GM19099 (cell line): ENCODE data around the gene KNOP1.

Experiments used
- POLR2A ChIP-seq: IDR thresholded peaks from 3 replicates; pipeline ENCODE4 v1.6.1; 2011; ENCODE audit warnings: low read depth; ENCODE audit not compliant: insufficient read length; ENCODE audit errors: extremely low read depth

KNOP1 gene

DNA sequence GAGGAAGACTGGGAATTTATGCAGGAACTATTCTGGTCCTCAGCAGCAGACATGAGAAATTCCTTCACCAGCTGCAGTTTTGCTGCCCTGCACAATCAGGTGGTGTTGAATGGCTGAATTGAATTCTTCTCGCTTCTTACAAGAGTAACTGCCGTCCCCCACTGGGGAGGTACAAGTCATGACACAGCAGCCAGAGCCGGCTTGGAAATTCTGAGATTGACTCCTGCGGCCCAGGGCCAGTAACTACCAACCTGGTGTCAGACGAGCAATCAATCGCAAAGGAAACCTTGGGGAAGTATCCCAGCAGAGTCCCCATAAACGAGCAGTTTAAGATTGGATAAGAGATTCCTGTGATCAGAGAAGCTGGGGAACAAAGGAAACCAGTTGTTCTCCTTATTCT, 30.7 kb downstream of the KNOP1 start:
- TF ChIP-seq POLR2A: no peak

GRCh38 chr16:19685176-19685575, 32.9 kb downstream of the KNOP1 start:
- TF ChIP-seq POLR2A: no peak

DNA sequence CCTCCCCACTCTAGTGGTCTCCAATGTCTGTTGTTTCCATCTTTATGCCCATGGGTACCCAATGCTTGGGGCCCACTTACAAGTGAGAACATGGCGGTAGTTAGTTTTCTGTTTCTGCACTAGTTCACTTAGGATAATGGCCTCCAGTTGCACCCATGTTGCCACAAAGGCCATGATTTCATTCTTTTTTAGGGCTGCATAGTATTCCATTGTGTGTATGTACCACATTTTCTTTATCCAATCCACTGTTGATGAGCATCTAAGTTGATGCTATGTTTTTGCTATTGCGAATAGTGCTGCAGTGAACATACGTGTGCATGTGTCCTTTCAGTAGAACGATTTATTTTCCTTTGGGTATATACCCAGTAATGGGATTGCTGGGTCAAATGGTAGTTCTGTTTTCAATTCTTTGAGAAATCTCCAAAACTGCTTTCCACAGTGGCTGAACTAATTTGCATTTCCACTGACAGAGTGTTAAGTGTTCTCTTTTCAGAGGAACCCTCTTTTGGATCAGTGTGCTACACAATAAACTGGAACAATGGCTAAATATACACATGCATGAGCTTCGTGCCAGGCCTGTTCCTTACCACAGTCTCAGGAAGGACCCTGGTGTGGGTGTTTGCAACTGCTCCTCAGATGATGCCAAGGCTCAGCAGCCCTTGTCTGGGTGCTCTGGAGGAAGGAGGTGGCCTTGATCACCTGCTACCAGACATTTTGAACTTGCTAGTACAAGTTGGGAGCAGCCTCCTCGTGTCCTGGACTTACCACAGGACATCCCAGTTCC, 34.4 kb downstream of the KNOP1 start:
- no peak for TF ChIP-seq POLR2A

DNA sequence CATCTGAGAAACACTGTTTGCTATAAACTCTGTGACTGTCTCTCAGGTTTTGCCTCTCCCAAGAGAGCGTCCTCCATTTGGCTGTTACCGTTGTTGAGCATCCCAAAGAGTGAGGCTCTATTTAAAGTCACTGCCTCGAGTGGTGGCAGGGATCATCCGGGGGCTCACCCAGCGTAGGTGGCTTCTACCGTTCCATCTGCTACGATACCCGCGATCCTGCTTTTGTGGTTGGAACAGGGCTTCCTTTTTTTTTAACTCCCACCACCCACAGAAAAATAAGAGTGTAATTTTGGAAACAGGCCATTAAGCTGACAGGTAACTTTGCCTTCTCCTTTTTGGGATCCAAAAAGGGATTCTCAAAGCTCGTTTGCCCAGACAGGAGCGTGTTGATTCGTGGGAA, 36.4 kb downstream of the KNOP1 start:
- no peak for TF ChIP-seq POLR2A

- no peak for TF ChIP-seq POLR2A
Measured at GRCh38 chr16:19680881-19681340, 37.1 kb downstream of the KNOP1 start.

GRCh38 chr16:19678804-19679203, 39.2 kb downstream of the KNOP1 start:
- no peak for TF ChIP-seq POLR2A

DNA sequence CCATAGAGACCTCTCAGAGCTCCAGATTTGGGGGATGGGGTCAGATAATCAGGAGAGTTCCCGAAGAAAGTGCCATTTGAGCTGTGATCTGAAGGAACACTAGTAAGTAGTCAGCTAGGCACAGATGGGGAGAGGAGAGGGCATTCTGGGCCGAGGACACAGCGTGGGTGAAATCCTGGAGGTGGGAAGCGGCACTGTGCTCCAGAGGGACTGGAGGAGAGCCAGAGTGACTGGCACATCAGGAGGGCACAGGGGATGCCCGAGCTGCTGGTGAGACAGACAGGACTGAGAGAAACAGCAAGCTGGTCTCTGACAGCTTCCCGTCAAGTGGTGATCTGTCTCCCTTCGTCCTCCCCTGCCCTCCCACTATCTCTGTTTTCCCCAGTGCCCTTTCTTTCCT, 40.6 kb downstream of the KNOP1 start:
- TF ChIP-seq POLR2A: no peak

- TF ChIP-seq POLR2A: no peak
Measured at GRCh38 chr16:19674485-19674884, 43.5 kb downstream of the KNOP1 start.

GRCh38 chr16:19672378-19672777, 45.6 kb downstream of the KNOP1 start:
- no peak for TF ChIP-seq POLR2A

- TF ChIP-seq POLR2A: no peak
Measured at GRCh38 chr16:19666477-19666876, 51.5 kb downstream of the KNOP1 start.

DNA sequence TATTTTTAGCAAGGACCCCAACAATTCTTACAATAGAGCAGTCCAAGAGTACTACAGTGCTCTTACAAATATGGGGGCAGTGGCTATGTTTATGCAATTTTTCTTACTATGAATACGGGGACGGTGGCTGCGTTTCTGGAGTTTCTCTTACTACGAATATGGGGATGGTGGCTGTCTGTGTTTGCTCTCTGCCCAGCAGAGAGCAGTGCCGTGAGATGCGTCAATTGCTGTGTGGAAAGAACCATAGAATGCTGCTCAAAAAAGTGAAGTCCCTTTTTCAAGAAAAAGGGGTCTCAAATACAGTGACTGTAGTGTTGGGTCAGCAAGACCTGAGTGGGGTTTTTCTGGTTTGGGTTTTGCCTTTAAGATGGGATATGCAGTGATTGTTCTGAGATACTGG, 53.9 kb downstream of the KNOP1 start:
- no peak for TF ChIP-seq POLR2A

DNA sequence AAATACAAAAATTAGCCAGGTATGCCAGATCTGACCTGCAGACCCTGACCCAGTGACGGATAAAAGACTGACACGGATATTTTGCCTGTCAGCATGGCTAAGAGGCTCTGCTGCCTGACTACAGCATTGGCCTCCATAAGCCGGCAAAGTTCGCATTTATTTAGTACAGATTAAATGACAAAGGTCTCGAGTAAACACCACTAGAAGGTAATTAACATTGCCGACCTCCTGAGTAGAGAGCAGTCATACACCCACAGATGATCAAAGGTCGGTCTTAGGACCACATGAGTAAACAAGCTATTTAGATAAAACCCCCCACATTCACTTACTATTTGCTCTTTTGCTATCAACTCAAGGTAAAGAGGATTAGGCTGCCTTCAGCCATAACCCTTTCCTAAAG, 55.7 kb downstream of the KNOP1 start:
- no peak for TF ChIP-seq POLR2A

DNA sequence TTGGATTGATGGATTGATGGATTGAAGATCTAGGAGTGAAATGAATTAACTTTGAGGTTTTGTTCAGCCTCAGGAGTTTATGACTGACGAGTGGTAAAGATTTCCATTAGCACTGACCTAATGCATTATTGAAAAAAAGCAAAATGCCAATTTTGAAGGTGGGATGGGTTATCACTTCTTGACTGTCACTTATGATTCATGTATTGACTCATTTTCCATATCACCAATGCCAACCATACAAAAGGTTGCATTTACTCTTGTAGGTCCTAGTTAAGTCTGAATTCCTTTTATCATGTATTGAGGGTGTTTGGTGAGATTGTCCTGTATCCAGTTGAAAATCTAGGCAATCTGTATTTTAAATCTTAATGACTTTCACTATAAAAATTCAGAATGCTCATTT, 57.6 kb downstream of the KNOP1 start:
- no peak for TF ChIP-seq POLR2A

DNA sequence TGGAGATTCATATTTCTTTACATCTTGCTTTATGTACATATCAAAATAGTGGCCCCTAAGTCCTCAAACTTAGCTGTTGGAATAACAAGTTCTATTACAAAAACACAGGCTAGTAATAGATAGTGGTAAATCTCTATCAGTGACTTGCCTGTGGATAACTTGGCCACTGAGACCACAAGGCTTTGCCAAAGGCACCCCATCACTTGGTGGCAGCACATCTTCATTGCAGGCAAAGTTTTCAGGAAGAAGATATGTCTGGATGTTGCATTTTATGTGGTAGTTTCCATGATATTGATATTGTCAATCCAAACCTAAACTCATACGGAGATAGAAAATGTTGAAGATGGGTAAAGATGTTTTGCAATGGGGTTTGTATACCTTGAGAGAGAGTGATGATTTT, 58.5 kb downstream of the KNOP1 start:
- no peak for TF ChIP-seq POLR2A

DNA sequence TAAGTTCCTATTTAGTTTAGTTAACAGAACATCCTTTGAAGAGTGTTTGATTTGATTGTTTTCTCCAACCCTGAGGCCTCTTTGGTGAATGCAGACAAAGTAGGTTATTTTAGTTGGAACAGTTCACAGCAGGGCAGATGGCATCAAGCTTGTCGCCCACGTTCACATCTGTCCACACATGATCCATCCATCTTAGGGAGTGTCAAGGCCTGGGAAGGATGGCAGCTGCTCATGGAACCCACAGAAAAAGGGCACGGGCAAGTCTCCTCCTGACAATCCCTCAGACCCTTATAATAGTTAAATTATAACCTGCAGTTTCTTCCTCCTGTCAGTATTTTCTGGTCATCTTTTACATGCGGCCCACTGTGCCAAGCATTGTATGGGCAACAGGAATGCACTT, 60.2 kb downstream of the KNOP1 start:
- TF ChIP-seq POLR2A: no peak

GRCh38 chr16:19655242-19655777, 62.7 kb downstream of the KNOP1 start:
- TF ChIP-seq POLR2A: no peak

- TF ChIP-seq POLR2A: no peak
Measured at GRCh38 chr16:19654147-19654546, 63.9 kb downstream of the KNOP1 start.
